OCI-LY7 (cell line): ENCODE measurements around the gene SLC5A9. TPM values are rescaled to one million over a fixed set of nuclear protein-coding genes. Genes with fewer than 3 reads are reported as not detected.

Experiments used
- BruUV-seq: library from RNA; stranded (reverse); fragments of 400-500 nt; replicated peaks from 2 replicates; lab custom pipeline; 2021; lab: Mats Ljungman, UMichigan
- CTCF ChIA-PET: fragments of 300-600 bp; sonication (Branson Sonifier 250); formaldehyde crosslinking; loops from one replicate; lab custom pipeline; 2022; ENCODE audit warnings: antibody characterized with exemption; ENCODE audit not compliant: unreplicated experiment; lab: Charles Lee
- POLR2A ChIA-PET: fragments of 300-600 bp; sonication (Branson Sonifier 250); formaldehyde crosslinking; loops from one replicate; lab custom pipeline; 2022; ENCODE audit warnings: antibody characterized with exemption; lab: Charles Lee
- DNase-seq: peaks from one replicate; pipeline ENCODE4 v3.0.0-alpha.2; 2015; ENCODE audit warnings: low spot score
- H2AFZ ChIP-seq: fragments of 200-600 bp; sonication (generic), shearing (Covaris generic); 2 replicates; pipeline ENCODE4 v1.6.1; 2014; ENCODE audit warnings: mild to moderate bottlenecking, antibody characterized with exemption, low read length, moderate library complexity
- H3K27ac ChIP-seq: fragments of 200-600 bp; sonication (generic); 2 replicates; pipeline ENCODE4 v1.5.1; 2014; ENCODE audit warnings: mixed run types, low read depth, mild to moderate bottlenecking, moderate library complexity, low read length, inconsistent platforms; ENCODE audit not compliant: poor library complexity, severe bottlenecking
- H3K36me3 ChIP-seq: fragments of 200-600 bp; sonication (generic); 2 replicates; pipeline ENCODE4 v1.6.1; 2014; ENCODE audit warnings: mild to moderate bottlenecking, antibody characterized with exemption, low read length, moderate library complexity, mixed read lengths; ENCODE audit not compliant: insufficient read depth
- H3K4me1 ChIP-seq: fragments of 200-600 bp; sonication (generic); 2 replicates; pipeline ENCODE4 v1.5.1; 2014; ENCODE audit warnings: mild to moderate bottlenecking, low read length; ENCODE audit not compliant: insufficient read depth, poor library complexity, severe bottlenecking
- H3K4me2 ChIP-seq: fragments of 200-600 bp; sonication (generic); 2 replicates; pipeline ENCODE4 v1.6.1; 2014; ENCODE audit warnings: mild to moderate bottlenecking, low read length
- H3K4me3 ChIP-seq: fragments of 200-600 bp; sonication (generic); 2 replicates; pipeline ENCODE4 v1.5.1; 2014; ENCODE audit warnings: mild to moderate bottlenecking, low read depth, low read length; ENCODE audit not compliant: poor library complexity, severe bottlenecking
- H3K79me2 ChIP-seq: fragments of 200-600 bp; sonication (generic); 2 replicates; pipeline ENCODE4 v1.6.1; 2016; ENCODE audit warnings: low read depth, mild to moderate bottlenecking, low read length, moderate library complexity, mixed read lengths; ENCODE audit not compliant: insufficient read depth
- H3K9me2 ChIP-seq: fragments of 200-600 bp; sonication (generic); 2 replicates; pipeline ENCODE4 v1.6.1; 2016; ENCODE audit warnings: mild to moderate bottlenecking, low read length, mixed read lengths; ENCODE audit not compliant: insufficient read depth
- H3K9me3 ChIP-seq: fragments of 200-600 bp; sonication (generic); 2 replicates; pipeline ENCODE4 v1.6.1; 2014; ENCODE audit warnings: mild to moderate bottlenecking, mixed run types, low read length, mixed read lengths
- H4K20me1 ChIP-seq: fragments of 200-600 bp; sonication (generic); 2 replicates; pipeline ENCODE4 v1.6.1; 2014; ENCODE audit warnings: mild to moderate bottlenecking, antibody characterized with exemption, low read length, moderate library complexity, mixed read lengths; ENCODE audit not compliant: insufficient read depth
- EZH2phosphoT487 ChIP-seq: fragments of 200-600 bp; sonication (generic); IDR thresholded peaks from 2 replicates; pipeline ENCODE4 v1.6.1; 2018; ENCODE audit warnings: low read depth, borderline replicate concordance, mild to moderate bottlenecking, mixed run types, antibody characterized with exemption, low read length, moderate library complexity, mixed read lengths
- intact Hi-C: fragments of 100-400 bp; cut with micrococcal nuclease; formaldehyde crosslinking; loops from one replicate; pipeline ENCODE4 v1.10.0; 2022; ENCODE audit not compliant: unreplicated experiment
- total RNA-seq, 2 experiments: library from RNA; depleted of rRNA in 1 of 2; stranded (reverse); fragments of >200 nt in 1 of 2; shearing (Covaris generic) in 1 of 2; gene quantifications; 2 replicates each; pipeline ENCODE4 v1.2.3, GENCODE V29; 2014 to 2022
- TF ChIP-seq, protein P1 (sequence below): fragments of 200-600 bp; sonication (generic); conservative IDR thresholded peaks from 2 replicates; pipeline ENCODE4 v1.5.1; 2014; ENCODE audit warnings: mild to moderate bottlenecking, antibody characterized with exemption, low read length, moderate library complexity, mixed read lengths

SLC5A9 gene
- total RNA-seq, 2 experiments from 2014 or later, result not detected

DNA sequence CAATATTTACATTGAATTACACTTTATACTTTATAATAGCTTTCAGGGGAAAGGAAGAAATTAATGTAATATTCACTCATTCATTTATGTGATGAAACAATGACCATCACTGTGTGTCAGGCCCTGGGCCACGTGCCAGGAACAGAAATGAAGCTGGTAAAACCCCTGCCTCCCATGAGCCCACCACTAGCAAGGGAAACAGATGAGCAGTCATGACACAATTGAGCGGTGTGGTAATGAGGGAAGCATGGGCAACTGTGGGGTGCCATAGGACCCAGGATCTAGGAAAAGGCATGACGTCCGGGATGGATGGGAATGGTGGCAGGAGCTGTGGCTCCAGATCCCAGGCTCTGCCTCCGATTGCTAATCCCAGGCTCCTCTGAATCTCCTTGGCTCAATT, 17.0 kb upstream of the SLC5A9 start:
- ChIA-PET POLR2A (no interaction called here), CTCF (no interaction called here)
- H4K20me1 ChIP-seq, result no peaks in the 10 kb centered on the region
- H2AFZ ChIP-seq, result no peak overlapping the region
- TF ChIP-seq EZH2phosphoT487, result no peak
- TF ChIP-seq, protein P1, sequence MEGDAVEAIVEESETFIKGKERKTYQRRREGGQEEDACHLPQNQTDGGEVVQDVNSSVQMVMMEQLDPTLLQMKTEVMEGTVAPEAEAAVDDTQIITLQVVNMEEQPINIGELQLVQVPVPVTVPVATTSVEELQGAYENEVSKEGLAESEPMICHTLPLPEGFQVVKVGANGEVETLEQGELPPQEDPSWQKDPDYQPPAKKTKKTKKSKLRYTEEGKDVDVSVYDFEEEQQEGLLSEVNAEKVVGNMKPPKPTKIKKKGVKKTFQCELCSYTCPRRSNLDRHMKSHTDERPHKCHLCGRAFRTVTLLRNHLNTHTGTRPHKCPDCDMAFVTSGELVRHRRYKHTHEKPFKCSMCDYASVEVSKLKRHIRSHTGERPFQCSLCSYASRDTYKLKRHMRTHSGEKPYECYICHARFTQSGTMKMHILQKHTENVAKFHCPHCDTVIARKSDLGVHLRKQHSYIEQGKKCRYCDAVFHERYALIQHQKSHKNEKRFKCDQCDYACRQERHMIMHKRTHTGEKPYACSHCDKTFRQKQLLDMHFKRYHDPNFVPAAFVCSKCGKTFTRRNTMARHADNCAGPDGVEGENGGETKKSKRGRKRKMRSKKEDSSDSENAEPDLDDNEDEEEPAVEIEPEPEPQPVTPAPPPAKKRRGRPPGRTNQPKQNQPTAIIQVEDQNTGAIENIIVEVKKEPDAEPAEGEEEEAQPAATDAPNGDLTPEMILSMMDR, result no peak
- no peak for DNase-seq
- no peaks in the 10 kb centered on the region for H3K79me2 ChIP-seq
- H3K27ac ChIP-seq, result no peak overlapping the region
- H3K4me1 ChIP-seq, result no peaks in the 10 kb centered on the region
- intact Hi-C loops, result no loop called here
- no peaks in the 10 kb centered on the region for H3K9me3 ChIP-seq
- H3K36me3 ChIP-seq, result no peaks in the 10 kb centered on the region
- H3K4me2 ChIP-seq, result no peak overlapping the region
- no peaks in the 10 kb centered on the region for H3K9me2 ChIP-seq
- BruUV-seq, result no TSS peak
- H3K4me3 ChIP-seq, result no peak overlapping the region

DNA sequence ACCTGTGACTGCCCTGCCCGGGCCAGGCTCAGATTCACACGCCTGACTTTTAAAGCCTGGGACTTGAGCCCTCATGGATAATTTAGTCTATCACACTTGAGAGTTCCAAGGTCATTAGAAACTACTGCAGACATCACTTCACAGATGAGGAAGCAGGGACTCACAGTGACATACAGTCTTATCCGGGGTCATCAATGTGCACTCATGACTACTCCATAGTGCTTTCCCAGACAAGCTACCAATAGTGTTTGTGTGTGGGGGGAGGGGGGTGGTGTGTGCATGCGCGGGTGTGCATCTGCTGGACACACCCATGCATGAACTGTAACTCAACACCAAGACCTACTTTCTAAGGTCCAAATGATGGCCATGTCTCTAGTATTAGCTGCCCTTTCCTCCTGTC, 16.1 kb upstream of the SLC5A9 start:
- Histone ChIP-seq H3K4me1 (no peaks in the 10 kb centered on the region), H3K4me3 (no peak overlapping the region), H3K79me2 (no peaks in the 10 kb centered on the region), H3K9me2 (no peaks in the 10 kb centered on the region), H3K9me3 (no peaks in the 10 kb centered on the region), H3K27ac (no peak overlapping the region), H3K36me3 (no peaks in the 10 kb centered on the region), H3K4me2 (no peak overlapping the region), H4K20me1 (no peaks in the 10 kb centered on the region), H2AFZ (no peak overlapping the region)
- ChIA-PET POLR2A (no interaction called here), CTCF (no interaction called here)
- no peak for TF ChIP-seq EZH2phosphoT487
- TF ChIP-seq, protein P1, result no peak
- intact Hi-C loops, result no loop called here
- DNase-seq, result no peak
- BruUV-seq, result no TSS peak

DNA sequence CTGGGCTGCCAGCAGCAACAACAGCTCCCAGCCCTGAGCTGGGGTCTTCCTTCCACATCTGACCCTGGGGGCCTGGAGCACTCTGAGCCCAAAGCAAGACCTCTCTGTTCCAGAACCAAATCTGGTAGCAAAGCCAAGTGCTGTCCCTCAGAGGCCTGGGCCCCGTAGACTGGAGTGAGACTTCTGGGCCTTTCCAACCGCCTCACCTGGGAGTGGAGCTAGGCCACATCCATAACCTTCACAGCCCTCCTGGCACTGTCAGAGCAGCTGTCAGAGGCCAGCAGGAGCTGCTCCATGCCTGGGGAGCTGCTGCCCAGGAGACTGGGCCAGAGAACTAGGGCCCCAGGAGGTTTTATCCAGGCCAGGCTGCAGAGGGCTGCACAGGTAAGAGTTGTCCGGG, 15.4 kb upstream of the SLC5A9 start:
- Histone ChIP-seq H3K9me2 (no peaks in the 10 kb centered on the region), H3K4me3 (no peak overlapping the region), H2AFZ (no peak overlapping the region), H3K9me3 (no peaks in the 10 kb centered on the region), H3K27ac (no peak overlapping the region), H3K36me3 (no peaks in the 10 kb centered on the region), H3K79me2 (no peaks in the 10 kb centered on the region), H3K4me1 (no peaks in the 10 kb centered on the region), H4K20me1 (no peaks in the 10 kb centered on the region), H3K4me2 (no peak overlapping the region)
- intact Hi-C loops, result no loop called here
- DNase-seq, result no peak
- BruUV-seq, result no TSS peak
- TF ChIP-seq EZH2phosphoT487, result no peak
- TF ChIP-seq, protein P1, result no peak
- CTCF ChIA-PET, result no interaction called here
- POLR2A ChIA-PET, result no interaction called here
